IPS-11a (cell line): ENCODE data around the gene SMYD3.

Experiments used
- H3K4me3 ChIP-seq: one replicate; pipeline ENCODE4 v1.5.1; 2013; ENCODE audit warnings: low read depth, low read length, control low read depth

SMYD3 gene

GRCh38 chr1:246311461-246311860 lies 195.6 kb downstream of the SMYD3 start:
- no peak overlapping the region for H3K4me3 ChIP-seq

DNA sequence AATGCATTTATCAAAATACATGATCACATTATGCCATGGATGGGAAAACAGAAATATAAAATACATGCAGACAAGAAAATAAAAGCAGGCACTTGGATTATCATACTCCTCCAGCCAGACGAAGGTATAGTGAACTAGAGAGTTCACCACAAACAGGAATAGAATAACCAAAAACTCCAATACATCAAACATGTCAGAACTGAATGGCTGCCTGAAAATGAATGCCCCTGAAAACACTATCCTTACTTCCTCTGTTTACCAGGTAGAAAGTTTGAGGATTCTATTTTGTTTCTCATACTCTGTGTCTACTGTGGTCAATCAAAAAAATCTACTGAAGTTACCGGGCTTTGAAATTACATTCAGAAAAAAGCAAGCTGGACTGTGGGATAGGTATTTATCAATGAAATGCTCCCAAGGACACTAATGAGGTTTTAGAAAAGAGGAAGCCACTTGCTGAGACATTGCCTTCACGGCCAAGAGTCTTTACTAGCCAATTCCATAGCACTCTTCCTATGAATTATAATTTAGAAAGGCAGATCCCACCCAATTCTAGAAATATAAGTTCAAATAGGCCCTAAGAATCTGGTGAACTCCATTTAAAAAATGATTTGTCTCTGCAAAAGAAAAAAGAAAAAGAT lies 197.7 kb downstream of the SMYD3 start:
- no peak overlapping the region for H3K4me3 ChIP-seq

- no peak overlapping the region for H3K4me3 ChIP-seq
Observed at GRCh38 chr1:246308533-246309075, 198.5 kb downstream of the SMYD3 start.

- no peak overlapping the region for H3K4me3 ChIP-seq
Observed at GRCh38 chr1:246306415-246307037, 200.6 kb downstream of the SMYD3 start.

GRCh38 chr1:246304484-246305259 lies 202.4 kb downstream of the SMYD3 start:
- no peak overlapping the region for H3K4me3 ChIP-seq

- no peak overlapping the region for H3K4me3 ChIP-seq
Observed at GRCh38 chr1:246302711-246303317, 204.3 kb downstream of the SMYD3 start.

DNA sequence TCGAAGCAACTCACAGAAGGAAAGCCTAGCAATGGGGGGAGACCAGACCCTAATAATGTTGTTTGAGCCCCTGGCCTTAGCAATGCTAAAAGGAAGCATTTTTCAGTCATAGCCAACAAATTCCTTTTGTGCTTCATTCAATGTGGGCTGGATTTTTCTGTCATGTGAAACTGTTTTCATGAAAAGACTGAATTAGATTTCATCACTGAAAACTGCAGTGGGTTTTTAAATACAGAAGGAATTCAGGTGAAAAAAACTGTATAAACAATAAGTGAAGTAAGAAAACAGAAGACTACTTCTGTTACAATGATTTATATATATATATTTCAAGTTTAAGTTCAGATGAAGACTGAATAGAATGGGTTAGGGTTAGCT lies 204.8 kb downstream of the SMYD3 start:
- no peak overlapping the region for H3K4me3 ChIP-seq

- H3K4me3 ChIP-seq = no peak overlapping the region
Observed at GRCh38 chr1:246301553-246302250, 205.4 kb downstream of the SMYD3 start.

- no peak overlapping the region for H3K4me3 ChIP-seq
Observed at GRCh38 chr1:246300626-246301549, 206.2 kb downstream of the SMYD3 start.

- no peak overlapping the region for H3K4me3 ChIP-seq
Observed at GRCh38 chr1:246297279-246298265, 209.5 kb downstream of the SMYD3 start.

GRCh38 chr1:246295968-246296367 lies 211.1 kb downstream of the SMYD3 start:
- no peak overlapping the region for H3K4me3 ChIP-seq

DNA sequence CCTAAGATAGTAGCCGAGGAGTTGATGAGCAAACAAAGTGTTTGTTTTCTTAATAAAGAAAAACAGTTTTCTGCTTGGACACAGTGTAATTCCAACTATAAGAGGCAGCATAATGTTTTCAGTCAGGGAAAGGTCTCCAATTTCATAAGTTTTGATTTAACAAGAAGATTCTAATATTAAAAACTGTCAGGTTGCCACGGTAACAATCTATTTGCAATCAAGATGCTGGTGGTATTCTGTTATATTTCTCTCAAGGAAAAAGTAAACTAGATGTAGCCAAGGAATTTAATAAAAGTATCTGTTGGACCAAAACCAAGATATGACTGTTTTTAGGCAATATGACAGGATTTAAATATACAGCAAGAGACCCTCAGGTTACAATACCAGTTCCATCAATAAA lies 211.7 kb downstream of the SMYD3 start:
- no peak overlapping the region for H3K4me3 ChIP-seq

GRCh38 chr1:246294263-246294662 lies 212.8 kb downstream of the SMYD3 start:
- H3K4me3 ChIP-seq = no peak overlapping the region

DNA sequence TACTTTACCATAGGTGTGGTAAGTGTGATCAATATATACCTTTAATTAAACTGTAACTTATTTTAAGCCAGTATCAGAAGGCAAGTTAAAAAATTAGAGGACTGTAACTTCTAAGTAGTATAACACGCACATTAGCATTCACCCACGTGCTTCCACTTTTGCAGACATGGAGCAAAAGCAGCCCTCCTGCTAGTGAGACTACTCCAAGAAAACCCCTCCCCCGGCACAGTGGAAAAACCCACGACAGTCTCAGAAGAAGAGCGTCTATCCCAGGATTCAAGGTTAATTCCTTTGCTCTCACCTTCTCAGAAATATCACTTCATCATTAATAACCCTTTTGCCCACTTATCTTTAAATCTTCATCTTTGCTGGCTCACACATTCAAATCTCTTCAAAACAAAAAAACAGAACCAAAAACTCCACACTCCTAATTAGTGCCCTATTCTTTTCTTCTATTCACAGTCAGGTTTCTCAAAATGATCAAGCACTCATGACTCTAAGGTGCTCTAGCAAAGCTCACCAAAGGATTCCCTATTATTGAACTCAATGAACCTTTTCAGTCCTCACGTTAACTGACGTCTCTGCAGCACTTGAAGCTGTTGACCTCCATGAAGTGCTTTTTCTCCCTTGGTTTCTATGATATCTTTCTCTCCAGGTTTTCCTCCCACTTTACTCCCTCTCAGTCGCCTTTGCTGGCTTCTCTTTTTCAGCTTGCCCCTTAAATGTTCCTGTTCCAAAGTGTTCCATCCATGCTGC lies 213.5 kb downstream of the SMYD3 start:
- H3K4me3 ChIP-seq = no peak overlapping the region

DNA sequence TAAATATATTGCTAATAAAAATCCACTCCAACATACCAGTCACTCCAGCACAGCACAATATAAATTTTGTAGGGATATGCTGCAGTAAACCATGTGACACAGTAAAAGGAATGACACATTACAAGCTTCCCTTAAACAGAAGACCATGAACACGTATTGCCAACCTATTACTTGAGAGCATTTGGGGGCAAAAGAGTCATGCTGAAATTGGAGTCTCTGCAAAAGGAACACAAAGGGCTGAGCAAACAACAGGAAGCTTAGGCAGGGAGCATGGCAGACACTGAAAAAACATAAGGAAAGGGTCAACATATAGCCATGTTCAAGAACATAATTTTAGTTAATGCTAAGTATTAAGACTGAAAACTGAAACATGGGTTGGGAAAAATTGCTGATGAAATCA lies 214.5 kb downstream of the SMYD3 start:
- H3K4me3 ChIP-seq = no peak overlapping the region

- no peak overlapping the region for H3K4me3 ChIP-seq
Observed at GRCh38 chr1:246291127-246291526, 216.0 kb downstream of the SMYD3 start.

DNA sequence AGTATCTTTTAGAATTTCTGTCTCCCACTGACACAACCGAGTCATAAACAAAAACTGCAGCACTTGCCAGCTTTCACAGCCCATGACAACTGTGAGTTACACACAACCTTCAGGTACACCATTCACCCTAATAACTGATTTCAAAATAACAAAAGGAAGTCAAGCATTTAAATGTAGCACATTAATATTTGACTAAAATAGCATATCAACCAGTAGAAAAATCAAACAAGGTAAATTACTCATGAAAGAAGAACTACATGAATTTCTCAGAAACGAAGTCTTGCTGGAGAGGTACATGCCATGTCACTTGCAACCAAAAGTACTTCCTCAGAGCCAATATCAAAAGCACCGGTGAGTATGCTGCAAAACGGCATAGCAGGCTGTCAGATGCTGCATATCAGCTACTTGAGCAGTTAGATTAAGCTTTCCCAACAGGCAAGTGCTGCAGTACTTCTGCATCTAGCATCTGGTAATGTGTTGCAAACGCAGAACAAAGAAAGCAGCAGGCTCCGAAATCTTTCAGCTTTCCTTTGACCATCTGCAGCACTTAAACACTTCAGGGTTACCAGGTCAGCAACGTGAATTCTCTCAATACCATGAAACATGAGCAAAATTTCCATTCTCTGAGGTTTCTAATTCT lies 223.2 kb downstream of the SMYD3 start:
- H3K4me3 ChIP-seq = no peak overlapping the region
